Head of caudate nucleus (tissue), 42 donors: ENCODE results near the gene SKAP1.

ENCODE experiments used
- DNase-seq, 42 donors: peaks; one replicate each; pipeline versions ENCODE4 v3.0.0 to v3.0.0-alpha.2; 2020 to 2021; ENCODE audit warnings: mixed read lengths in 7 of 42
- intact Hi-C: fragments of 100-400 bp; cut with DNase I; formaldehyde crosslinking; loops from one replicate; pipeline ENCODE4 v1.15.0; 2022

Gene SKAP1

DNA sequence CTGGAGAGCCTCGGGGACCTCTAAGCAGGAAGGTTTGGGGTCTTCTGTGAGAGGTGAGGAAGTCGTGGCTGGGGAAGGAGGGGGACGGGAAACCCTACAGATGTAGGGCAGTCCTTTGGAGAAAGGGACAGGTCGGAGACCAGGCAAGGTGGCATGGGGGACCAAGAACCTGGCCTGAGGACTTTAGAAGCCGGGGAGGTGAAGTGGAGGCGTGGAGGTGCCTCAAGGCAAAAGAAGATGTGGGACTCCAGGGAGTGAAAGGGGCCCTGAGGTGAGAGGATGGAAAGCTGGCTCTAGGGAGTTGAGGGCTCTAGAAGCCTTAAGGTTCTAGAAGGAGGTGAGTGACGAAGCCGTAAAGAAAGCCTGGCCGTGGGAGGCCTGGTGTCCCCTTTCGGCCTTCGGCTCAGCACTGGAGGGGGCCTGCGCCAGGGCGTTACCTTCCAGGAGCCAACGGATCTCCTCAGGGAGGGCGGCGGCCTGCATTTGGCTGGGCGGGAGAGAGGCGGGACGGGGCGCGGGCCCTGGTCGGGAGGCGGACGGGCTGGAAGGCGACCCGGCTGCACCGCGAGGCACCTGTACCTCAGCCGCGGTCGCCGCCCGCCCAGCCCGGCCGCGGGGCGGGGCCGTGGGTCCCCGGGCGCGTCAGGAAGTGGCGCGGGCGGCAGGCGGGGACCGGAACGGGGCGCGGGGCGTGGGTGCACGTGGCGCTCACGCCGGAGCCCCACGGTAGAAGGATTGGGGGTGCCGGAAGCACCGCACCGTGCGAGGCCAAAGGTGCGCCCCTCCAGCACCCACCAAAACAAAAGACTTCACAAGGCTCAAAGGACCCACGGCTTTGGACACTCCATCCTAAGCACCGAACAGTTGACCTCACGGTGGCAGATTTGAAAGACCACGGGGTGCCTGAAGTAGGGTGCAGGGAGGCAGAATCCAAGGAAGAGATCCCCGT, at the start of gene SKAP1:
TSS of gene SKAP1 (minus strand) at position 577 of the 949 bp plus-strand sequence.
- DNase-seq, result no peak
- intact Hi-C loops, result no loop called here

DNA sequence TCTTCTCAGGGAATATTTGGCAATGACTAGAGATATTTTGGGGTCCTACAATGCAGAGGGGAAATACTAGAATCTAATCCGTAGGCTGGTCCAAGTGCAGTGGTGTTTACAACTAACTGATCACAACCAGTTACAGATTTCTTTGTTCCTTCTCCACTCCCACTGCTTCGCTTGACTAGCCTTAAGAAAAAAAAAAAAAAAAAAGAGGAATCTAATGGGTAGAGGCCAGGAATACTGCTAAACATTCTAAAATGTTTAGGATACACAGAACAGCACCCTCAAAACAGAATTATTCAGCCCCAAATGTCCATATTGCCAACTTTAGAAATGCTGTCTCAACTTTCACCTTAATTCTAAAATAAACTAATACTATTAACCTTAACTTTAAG, 49.0 kb upstream of the SKAP1 start:
- intact Hi-C loops, result no loop called here
- DNase-seq, result no peak

- intact Hi-C loops, result no loop called here
- DNase-seq, result no peak
Measured at GRCh38 chr17:48478224-48479013, 48.4 kb upstream of the SKAP1 start.

GRCh38 chr17:48477221-48477620, 47.2 kb upstream of the SKAP1 start:
- intact Hi-C loops, result no loop called here
- DNase-seq, result no peak

- DNase-seq, result no peak
- intact Hi-C loops, result no loop called here
Measured at GRCh38 chr17:48472411-48473281, 42.6 kb upstream of the SKAP1 start.

DNA sequence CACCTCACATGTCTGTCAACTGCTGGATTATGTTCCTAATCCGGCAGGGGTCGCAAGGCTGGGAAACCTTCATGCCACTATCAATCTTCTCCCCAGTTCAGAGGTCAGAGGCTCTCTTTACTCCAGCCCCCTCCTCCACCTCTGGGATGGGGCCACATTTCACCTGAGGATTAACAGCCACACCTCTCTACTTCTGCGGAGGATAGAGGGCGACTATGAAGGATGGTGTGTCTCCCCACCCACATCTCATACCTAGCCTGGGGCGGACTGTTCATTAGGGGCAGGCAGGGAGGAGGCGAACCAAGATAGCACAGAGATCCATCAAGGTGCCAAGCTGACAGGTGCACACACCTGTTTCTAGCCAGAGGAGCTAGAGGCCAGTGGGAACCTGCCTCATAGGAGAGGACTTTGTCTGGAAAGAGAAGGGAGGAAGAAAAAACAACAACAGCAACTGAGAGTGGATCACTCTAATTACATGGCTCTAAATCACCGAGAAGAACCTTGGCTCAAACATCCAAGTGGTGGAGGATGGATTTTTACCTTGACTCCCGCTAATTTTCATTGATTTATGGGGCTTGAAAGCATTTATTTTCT, 41.9 kb upstream of the SKAP1 start:
- intact Hi-C loops, result no loop called here
- DNase-seq, result no peak

DNA sequence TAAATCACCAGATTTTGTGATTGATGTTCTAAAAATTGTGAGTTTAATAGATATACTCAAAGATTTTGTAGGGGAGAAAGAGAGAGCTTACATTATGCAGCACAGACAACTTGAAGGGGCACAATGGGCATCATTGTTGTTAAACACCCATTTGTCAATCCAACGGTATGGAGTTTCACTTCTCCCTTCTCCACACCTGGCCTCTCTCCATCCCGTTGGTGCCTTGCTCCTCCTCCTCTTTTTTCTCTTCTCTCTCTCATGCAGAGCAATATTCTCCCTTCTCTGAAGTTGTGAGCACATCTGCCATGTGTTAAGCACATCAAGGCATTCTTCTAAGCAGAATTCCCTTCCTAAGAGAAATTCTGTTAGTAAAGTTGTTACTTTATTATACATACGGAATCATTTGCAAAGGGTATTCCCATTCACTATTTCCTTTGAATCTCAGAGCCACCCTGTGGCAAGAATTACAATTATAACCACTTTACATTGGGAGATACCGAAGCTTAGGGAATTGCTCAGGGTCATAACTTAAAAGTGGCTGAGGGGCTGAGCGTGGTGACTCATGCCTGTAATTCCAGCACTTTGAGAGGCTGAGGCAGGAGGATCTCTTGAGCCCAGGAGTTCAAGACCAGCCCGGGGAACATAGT, 40.5 kb upstream of the SKAP1 start:
- no peak for DNase-seq
- intact Hi-C loops, result no loop called here

DNA sequence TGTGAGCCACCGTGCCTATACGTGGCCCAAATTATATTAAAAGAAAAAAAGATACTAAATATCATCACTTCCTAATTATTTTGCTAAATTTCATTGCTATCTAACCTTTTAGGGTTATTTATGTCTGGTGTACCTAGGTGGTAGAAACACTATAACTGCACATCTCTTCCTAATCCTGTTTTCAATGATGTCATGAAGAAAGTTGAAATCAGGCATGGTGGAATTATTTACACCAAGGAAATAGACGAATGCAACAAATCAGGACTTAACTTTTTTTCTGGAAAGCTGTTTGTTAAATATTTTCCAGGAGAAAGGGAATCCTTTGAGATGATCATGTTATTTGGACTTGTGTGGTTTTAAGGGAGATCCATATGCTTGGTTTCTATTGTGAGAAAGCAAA, 39.2 kb upstream of the SKAP1 start:
- intact Hi-C loops, result no loop called here
- DNase-seq, result no peak

DNA sequence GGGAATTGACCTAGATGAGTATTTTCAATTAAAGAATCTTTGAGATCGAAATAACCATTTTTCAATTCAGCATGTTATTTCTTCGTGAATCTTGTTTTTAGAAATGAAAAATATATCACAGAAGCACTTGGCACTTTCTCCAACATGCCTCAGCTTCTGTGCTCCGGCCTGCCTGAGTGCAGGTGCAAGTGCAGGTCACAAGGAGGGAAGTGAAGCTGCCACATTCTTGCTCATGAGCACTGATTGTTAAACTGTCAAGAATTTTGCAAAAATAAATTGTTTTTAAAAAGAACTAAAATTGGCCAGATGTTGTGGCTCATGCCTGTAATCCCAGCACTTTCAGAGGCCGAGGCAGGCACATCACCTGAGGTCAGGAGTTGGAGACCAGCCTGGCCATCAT, 38.3 kb upstream of the SKAP1 start:
- intact Hi-C loops, result no loop called here
- no peak for DNase-seq

DNA sequence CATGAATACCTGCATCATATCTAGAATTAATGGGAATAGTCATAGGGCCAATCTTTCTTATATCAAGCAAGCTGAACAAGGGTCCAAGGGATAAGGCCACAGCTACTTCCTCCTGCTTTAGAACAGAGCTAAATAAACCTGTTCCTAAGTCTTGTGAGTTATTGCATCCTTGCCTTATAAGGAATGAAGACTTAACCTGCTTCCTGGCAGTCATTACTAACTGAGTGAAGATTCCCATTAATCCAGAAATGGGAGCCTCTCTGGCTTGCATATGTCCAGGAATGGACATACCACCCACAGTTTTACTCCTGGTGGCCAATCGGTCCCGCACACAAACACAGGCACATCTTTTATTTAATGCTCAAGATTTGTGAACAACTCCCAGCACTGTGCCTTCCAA, 35.9 kb upstream of the SKAP1 start:
- DNase-seq, result no peak
- intact Hi-C loops, result no loop called here

DNA sequence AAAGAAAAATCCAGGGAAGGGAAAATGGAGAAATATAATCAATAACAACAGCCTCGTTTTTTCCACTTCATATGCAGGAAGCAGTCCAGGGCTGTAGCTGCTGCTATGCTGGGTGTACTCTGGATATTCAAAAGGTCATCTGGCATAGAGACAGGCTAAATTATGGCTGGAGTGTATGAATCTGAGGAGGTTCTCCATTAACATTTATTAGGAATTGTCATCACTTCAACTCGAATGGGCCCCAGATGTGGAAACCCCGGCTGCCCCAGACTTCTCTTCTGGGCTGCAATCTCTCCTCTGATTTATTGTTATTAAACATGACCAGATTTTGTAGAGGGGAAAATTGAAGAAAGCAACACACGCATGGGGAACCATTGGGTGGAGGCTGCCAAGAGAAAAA, 33.5 kb upstream of the SKAP1 start:
- no peak for DNase-seq
- intact Hi-C loops, result no loop called here

GRCh38 chr17:48462946-48463345, 32.9 kb upstream of the SKAP1 start:
- DNase-seq, result no peak
- intact Hi-C loops, result no loop called here

- intact Hi-C loops, result no loop called here
Measured at GRCh38 chr17:48460052-48460451, 30.0 kb upstream of the SKAP1 start.

DNA sequence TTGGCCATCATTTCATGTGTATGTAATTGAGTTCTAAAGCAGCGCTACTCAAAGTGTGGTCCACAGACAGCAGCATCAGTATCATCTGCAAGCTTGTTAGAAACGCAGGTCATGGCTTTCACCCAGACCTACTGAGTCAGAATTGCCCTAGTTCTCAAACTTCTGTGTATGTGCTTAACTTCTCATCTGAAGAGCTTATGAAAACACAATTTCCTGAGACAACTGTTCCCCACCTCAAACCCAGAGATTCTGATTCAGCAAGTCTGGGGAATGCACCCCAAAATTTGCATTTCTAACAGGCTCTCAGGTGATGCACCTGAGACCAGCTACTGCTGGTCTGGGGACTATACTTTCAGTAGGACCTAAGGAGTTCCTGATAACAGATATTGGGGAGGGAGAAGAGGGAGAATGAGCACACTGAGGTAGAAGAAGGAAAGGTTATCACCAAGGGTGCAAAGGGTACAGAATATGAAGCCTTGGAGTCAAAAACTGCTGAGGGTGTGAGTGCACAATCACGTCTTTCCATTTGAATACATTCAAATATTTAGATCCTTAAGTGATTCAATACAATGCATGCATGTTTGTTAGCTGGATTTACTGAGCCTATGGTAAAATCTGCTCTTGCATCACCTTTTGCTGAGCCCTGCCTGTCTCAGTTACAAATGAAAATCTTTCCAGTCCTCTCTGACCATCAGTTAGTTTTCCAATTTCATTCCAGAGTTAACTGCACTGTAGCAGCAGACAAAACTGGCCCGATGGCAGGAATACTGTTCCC, 29.2 kb upstream of the SKAP1 start:
- no peak for DNase-seq
- intact Hi-C loops, result no loop called here

More at GRCh38 chr17:48460052-48460451, 30.0 kb upstream of the SKAP1 start:
- no peak for DNase-seq

GRCh38 chr17:48457080-48457836, 27.2 kb upstream of the SKAP1 start:
- peak; percentile 11 to 81 (median 58) for DNase-seq
- intact Hi-C loops, result no loop called here

DNA sequence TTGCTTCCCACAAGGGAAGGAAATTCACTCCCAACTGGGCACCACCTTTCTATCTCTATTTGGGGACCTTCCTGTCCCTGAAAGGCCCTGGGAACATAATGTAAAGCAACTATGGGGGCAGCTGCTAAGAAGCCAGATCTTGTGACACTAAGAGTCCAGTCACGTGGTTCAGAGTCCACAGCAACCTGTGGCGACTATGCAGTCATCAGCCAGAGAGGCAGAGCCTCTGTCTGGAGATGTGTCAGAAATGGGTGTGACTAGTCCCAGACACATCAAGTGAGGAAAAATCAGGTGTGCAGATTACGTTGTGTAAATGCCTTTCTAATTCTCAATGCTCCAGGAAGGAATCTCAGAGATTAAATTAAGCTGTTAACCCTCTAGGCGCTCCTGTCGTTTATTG, 26.6 kb upstream of the SKAP1 start:
- DNase-seq, result no peak
- intact Hi-C loops, result no loop called here

DNA sequence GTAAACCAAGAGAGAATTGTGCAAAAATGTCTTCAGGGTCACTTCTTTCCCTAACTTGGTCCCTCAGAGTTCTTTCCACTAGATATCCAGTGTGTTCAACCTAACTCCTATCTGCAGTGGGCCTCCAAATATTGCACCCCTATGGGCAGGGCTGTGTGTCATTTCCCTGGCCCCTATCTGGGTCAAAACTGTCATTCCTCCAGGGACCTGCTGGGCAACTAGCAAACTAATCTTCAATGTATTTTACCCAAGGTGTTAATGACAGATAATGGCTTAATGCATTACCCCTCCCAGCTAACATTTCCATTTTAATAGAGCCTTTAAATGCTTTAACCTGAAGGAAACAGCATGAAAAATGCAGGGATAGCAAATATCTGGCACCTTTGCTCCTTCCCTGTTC, 25.8 kb upstream of the SKAP1 start:
- intact Hi-C loops, result no loop called here

More for the DNA sequence above, 25.8 kb upstream of the SKAP1 start:
- DNase-seq, result no peak
